Endothelial cell of umbilical vein (primary cell): ENCODE results near the gene EPN2. TPM values are rescaled to one million over a fixed set of nuclear protein-coding genes. Genes with fewer than 3 reads are reported as not detected.
"Not testable (repeated sequence)": the region's sequence is repeated elsewhere in the genome, so short reads cannot be mapped to it uniquely, and the experiment has no call there.

Experiments
- BruUV-seq: library from RNA; stranded (reverse); fragments of 400-500 nt; replicated peaks from 2 replicates; lab custom pipeline; 2021; lab: Mats Ljungman, UMichigan
- CTCF ChIA-PET: fragments of 300-600, 350-600 bp; sonication (Branson Sonifier 250); formaldehyde crosslinking; loops from one replicate; lab custom pipeline; 2021; ENCODE audit warnings: antibody characterized with exemption, inconsistent platforms; lab: Charles Lee
- POLR2A ChIA-PET: fragments of 300-600, 350-600 bp; sonication (Branson Sonifier 250); formaldehyde crosslinking; loops from one replicate; lab custom pipeline; 2021; ENCODE audit warnings: antibody characterized with exemption, inconsistent platforms; lab: Charles Lee
- DNase-seq: peaks from one replicate; pipeline ENCODE4 v3.0.0-alpha.2; 2011; ENCODE audit warnings: low read depth, low spot score
- FAIRE-seq: peaks from 2 replicates; lab custom pipeline; 2011; peaks lifted over from hg19 to GRCh38; lab: Jason Lieb, UNC
- H2AFZ ChIP-seq: 2 replicates; pipeline ENCODE4 v1.6.0; 2012; ENCODE audit warnings: low read depth, low read length, control low read depth, inconsistent platforms
- H3K27ac ChIP-seq: 2 replicates; pipeline ENCODE4 v1.5.1; 2011; ENCODE audit warnings: low read depth, mild to moderate bottlenecking, control low read depth, low read length, moderate library complexity; ENCODE audit not compliant: insufficient read depth
- H3K27me3 ChIP-seq, 2 experiments: 2 replicates each; pipeline versions ENCODE4 v1.6.0 to v1.6.1; 2011; ENCODE audit warnings: low read length in 2 of 2, mixed read lengths in 1 of 2; ENCODE audit not compliant: control insufficient read depth in 2 of 2, insufficient read depth in 2 of 2
- H3K36me3 ChIP-seq, 2 experiments: 2 replicates in 1 of 2; 3 replicates in 1 of 2; pipeline ENCODE4 v1.5.1; 2011; ENCODE audit warnings: low read length in 2 of 2, mild to moderate bottlenecking in 1 of 2, moderate library complexity in 1 of 2; ENCODE audit not compliant: control insufficient read depth in 2 of 2, insufficient read depth in 2 of 2; ENCODE audit errors: extremely low read depth in 1 of 2
- H3K4me1 ChIP-seq: 3 replicates; pipeline ENCODE4 v1.5.1; 2011; ENCODE audit warnings: mild to moderate bottlenecking, low read length; ENCODE audit not compliant: control insufficient read depth, insufficient read depth; ENCODE audit errors: extremely low read depth
- H3K4me2 ChIP-seq: 2 replicates; pipeline ENCODE4 v1.6.1; 2011; ENCODE audit warnings: low read length, control low read depth, mixed read lengths; ENCODE audit not compliant: insufficient read depth
- H3K4me3 ChIP-seq, 3 experiments: fragments of 200-600 bp in 1 of 3; sonication (generic), shearing (Covaris generic) in 1 of 3; replicated peaks in 1 of 3; 2 replicates each; pipeline ENCODE4 v1.5.1; 2011 to 2016; ENCODE audit warnings: control low read depth in 3 of 3, low read length in 3 of 3, mild to moderate bottlenecking in 2 of 3, inconsistent platforms in 1 of 3, low read depth in 1 of 3, moderate library complexity in 1 of 3; ENCODE audit not compliant: insufficient read depth in 1 of 3
- H3K79me2 ChIP-seq: 2 replicates; pipeline ENCODE4 v1.6.0; 2012; ENCODE audit warnings: low read length, inconsistent platforms; ENCODE audit not compliant: control insufficient read depth, insufficient read depth
- H3K9ac ChIP-seq: replicated peaks from 2 replicates; pipeline ENCODE3; 2011; ENCODE audit warnings: low read length, control low read depth; ENCODE audit not compliant: insufficient read depth; ENCODE audit errors: extremely low read depth
- H3K9me1 ChIP-seq: replicated peaks from 3 replicates; pipeline ENCODE4 v1.6.0; 2011; ENCODE audit warnings: mild to moderate bottlenecking, low read length; ENCODE audit not compliant: control insufficient read depth, insufficient read depth; ENCODE audit errors: extremely low read depth
- H3K9me3 ChIP-seq: replicated peaks from 2 replicates; pipeline ENCODE4 v1.5.1; 2012; ENCODE audit warnings: low read length, inconsistent platforms; ENCODE audit not compliant: control insufficient read depth, insufficient read depth
- H4K20me1 ChIP-seq: replicated peaks from 2 replicates; pipeline ENCODE3; 2011; ENCODE audit warnings: mild to moderate bottlenecking, low read length; ENCODE audit not compliant: control insufficient read depth, insufficient read depth; ENCODE audit errors: extremely low read depth
- EZH2 ChIP-seq: IDR thresholded peaks from 2 replicates; pipeline ENCODE4 v1.6.1; 2012; ENCODE audit warnings: borderline replicate concordance, low read depth, mild to moderate bottlenecking, moderate library complexity, low read length, inconsistent platforms; ENCODE audit not compliant: severe bottlenecking
- FOS ChIP-seq: IDR thresholded peaks from 2 replicates; pipeline ENCODE4 v1.6.1; 2011; ENCODE audit warnings: mild to moderate bottlenecking, low read length, moderate library complexity, borderline replicate concordance; ENCODE audit not compliant: insufficient read depth
- GATA2 ChIP-seq: IDR thresholded peaks from 2 replicates; pipeline ENCODE4 v1.7.0; 2011; ENCODE audit warnings: low read depth, mild to moderate bottlenecking, moderate library complexity, mixed read lengths, low read length; ENCODE audit not compliant: insufficient read length, insufficient read depth
- JUN ChIP-seq: IDR thresholded peaks from 2 replicates; pipeline ENCODE4 v1.6.1; 2011; ENCODE audit warnings: borderline replicate concordance, low read depth; ENCODE audit not compliant: insufficient read length, insufficient read depth
- MYC ChIP-seq: IDR thresholded peaks from one replicate; pipeline ENCODE4 v1.6.1; 2011; ENCODE audit warnings: mild to moderate bottlenecking, low read depth, low read length
- POLR2A ChIP-seq: IDR thresholded peaks from 2 replicates; pipeline ENCODE4 v1.6.1; 2012; ENCODE audit warnings: low read depth, mild to moderate bottlenecking, control low read depth, low read length
- POLR2AphosphoS5 ChIP-seq: IDR thresholded peaks from 2 replicates; pipeline ENCODE4 v1.6.1; 2012; ENCODE audit warnings: low read depth, mild to moderate bottlenecking, control low read depth, low read length, moderate library complexity; ENCODE audit not compliant: insufficient read depth
- dilution Hi-C: fragments of 300-500 bp; cut with MboI; formaldehyde crosslinking; loops from one replicate; pipeline ENCODE4 v1.15.0; 2019; ENCODE audit warnings: low sequenced_read_pairs; ENCODE audit not compliant: extremely low pct_ligation_motif_present
- intact Hi-C: fragments of 100-400 bp; cut with micrococcal nuclease; formaldehyde crosslinking; loops from one replicate; pipeline ENCODE4 v1.10.0; 2022
- polyA plus RNA-seq, 4 experiments: library from polyadenylated mRNA; depleted of rRNA in 3 of 4; stranded (reverse) in 3 of 4; unstranded in 1 of 4; fragments of >200 nt; gene quantifications; 2 replicates each; pipeline versions ENCODE4 v1.2.1 to v1.2.3, GENCODE V29; 2011 to 2012; ENCODE audit warnings: missing spikeins in 1 of 4
- total RNA-seq: library from RNA; stranded (reverse); gene quantifications from 2 replicates; pipeline ENCODE4 v1.2.3, GENCODE V29; 2021
- TF ChIP-seq, protein P1 (sequence below), 2 donors: IDR thresholded peaks; 1 replicate in 1 of 2; 2 replicates in 1 of 2; pipeline ENCODE4 v1.5.1; 2011; ENCODE audit warnings: low read length in 2 of 2, mild to moderate bottlenecking in 2 of 2, moderate library complexity in 2 of 2, control low read depth in 1 of 2, inconsistent platforms in 1 of 2, low read depth in 1 of 2; ENCODE audit not compliant: insufficient read depth in 1 of 2; ENCODE audit errors: extremely low read depth in 1 of 2
- TF ChIP-seq, protein P2 (sequence below): IDR thresholded peaks from 2 replicates; pipeline ENCODE4 v1.6.1; 2011; ENCODE audit not compliant: insufficient read depth, insufficient read length

The EPN2 gene
- total and polyA plus RNA-seq, 2 donors (not counting 3 experiments of a cell fraction or from before 2014, with no cell fraction given) = 40.3 to 70.5 TPM

DNA sequence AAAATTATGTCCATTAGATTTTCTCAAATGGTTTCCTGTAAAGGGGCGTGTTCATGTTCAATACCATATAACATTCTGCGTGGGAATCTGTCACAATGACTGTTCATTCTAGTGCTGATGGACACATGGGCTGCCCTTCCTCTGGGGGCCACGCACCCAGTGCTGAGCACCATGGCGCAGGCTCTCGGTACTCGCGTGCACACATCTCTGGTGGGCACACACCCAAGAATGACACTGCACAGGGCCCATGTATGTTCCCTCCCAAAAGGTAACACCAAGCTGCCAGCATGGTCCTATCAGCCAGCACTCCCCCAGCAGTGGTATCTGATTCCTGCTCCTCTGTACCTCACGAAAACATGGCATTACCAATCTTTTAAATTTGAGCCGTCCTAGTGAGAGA is 111.6 kb downstream of the EPN2 start:
- ChIA-PET CTCF (no interaction called here), POLR2A (no interaction called here)
- peaks cover 8% of the 10 kb centered on the region for H3K4me1 ChIP-seq
- no peak for DNase-seq
- intact Hi-C loops (loop anchor here (5.0 kb wide), 1 partner anchor 37 kb away; no protein-coding TSS in a partner anchor), dilution Hi-C loops (no loop called here)
- H3K9ac ChIP-seq = no peak overlapping the region
- TF ChIP-seq, protein P1, sequence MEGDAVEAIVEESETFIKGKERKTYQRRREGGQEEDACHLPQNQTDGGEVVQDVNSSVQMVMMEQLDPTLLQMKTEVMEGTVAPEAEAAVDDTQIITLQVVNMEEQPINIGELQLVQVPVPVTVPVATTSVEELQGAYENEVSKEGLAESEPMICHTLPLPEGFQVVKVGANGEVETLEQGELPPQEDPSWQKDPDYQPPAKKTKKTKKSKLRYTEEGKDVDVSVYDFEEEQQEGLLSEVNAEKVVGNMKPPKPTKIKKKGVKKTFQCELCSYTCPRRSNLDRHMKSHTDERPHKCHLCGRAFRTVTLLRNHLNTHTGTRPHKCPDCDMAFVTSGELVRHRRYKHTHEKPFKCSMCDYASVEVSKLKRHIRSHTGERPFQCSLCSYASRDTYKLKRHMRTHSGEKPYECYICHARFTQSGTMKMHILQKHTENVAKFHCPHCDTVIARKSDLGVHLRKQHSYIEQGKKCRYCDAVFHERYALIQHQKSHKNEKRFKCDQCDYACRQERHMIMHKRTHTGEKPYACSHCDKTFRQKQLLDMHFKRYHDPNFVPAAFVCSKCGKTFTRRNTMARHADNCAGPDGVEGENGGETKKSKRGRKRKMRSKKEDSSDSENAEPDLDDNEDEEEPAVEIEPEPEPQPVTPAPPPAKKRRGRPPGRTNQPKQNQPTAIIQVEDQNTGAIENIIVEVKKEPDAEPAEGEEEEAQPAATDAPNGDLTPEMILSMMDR (IDR thresholded peaks at IDR 0.05; ENCODE audit: extremely low read depth in 1 of 2, insufficient read depth in 1 of 2, low read depth in 1 of 2, low read length in 2 of 2) = no peak
- TF ChIP-seq GATA2 (no peak), FOS (no peak), POLR2AphosphoS5 (no peak), JUN (no peak), MYC (no peak), POLR2A (no peak), EZH2 (no peak)
- TF ChIP-seq, protein P2, sequence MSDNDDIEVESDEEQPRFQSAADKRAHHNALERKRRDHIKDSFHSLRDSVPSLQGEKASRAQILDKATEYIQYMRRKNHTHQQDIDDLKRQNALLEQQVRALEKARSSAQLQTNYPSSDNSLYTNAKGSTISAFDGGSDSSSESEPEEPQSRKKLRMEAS = no peak
- no peaks in the 10 kb centered on the region for H4K20me1 ChIP-seq
- H3K9me1 ChIP-seq = no peaks in the 10 kb centered on the region
- BruUV-seq = no TSS peak
- no peak for FAIRE-seq
- H3K4me2 ChIP-seq = no peak overlapping the region
- no peaks in the 10 kb centered on the region for H3K27me3 ChIP-seq
- H3K79me2 ChIP-seq = no peaks in the 10 kb centered on the region
- no peak overlapping the region for H3K4me3 ChIP-seq
- H3K9me3 ChIP-seq = no peaks in the 10 kb centered on the region
- no peak overlapping the region for H2AFZ ChIP-seq
- H3K27ac ChIP-seq = no peak overlapping the region
- no peaks in the 10 kb centered on the region for H3K36me3 ChIP-seq

DNA sequence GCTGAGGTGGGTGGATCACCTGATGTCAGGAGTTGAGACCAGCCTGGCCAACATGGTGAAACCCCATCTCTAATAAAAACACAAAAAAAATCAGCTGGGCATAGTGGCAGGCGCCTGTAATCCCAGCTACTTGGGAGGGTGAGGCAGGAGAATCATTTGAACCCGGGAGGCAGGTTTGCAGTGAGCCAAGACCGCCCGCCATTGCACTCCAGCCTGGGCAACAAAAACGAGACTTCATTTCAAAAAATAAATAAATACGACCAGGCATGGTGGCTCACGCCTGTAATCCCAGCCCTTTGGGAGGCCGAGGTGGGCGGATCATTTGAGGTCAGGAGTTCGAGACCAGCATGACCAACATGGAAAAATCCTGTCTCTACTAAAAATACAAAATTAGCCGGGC is 116.2 kb downstream of the EPN2 start:
- H3K9me1 ChIP-seq, H3K27me3 ChIP-seq, H3K4me2 ChIP-seq, dilution Hi-C loops, intact Hi-C loops, H3K79me2 ChIP-seq, H3K27ac ChIP-seq, H3K9me3 ChIP-seq, H3K4me3 ChIP-seq, BruUV-seq, FAIRE-seq, H3K9ac ChIP-seq, H3K36me3 ChIP-seq, H4K20me1 ChIP-seq, H2AFZ ChIP-seq, H3K4me1 ChIP-seq, DNase-seq: not testable (repeated sequence)
- ChIA-PET CTCF (interaction anchor here (1.1 to 2.1 kb wide), 4 partner anchors 9 to 31 kb away, joined by 6 to 30 read pairs (median 8); partner anchors contain the start of gene B9D1), POLR2A (interaction anchor here (1.0 kb wide), 1 partner anchor 9 kb away, joined by 4 read pairs; the partner anchor contains the start of gene B9D1)
